Smooth muscle cell (in vitro differentiated cells): ENCODE measurements around the gene KRTAP5-6. TPM values are rescaled to one million over a fixed set of nuclear protein-coding genes. Genes with fewer than 3 reads are reported as not detected.
A peak's percentile ranks its signal among the peaks of the same experiment; 100 is the strongest.

Source experiments
- DNase-seq: peaks from one replicate; lab custom pipeline; 2025; ENCODE audit not compliant: unreplicated experiment; lab: John Stamatoyannopoulos, UW
- H2AFZ ChIP-seq: fragments of 200-600 bp; sonication (generic); 2 replicates; pipeline ENCODE4 v1.6.0; 2016; ENCODE audit warnings: antibody characterized with exemption, low read depth, mild to moderate bottlenecking
- H3F3A ChIP-seq: fragments of 200-600 bp; sonication (generic); 2 replicates; pipeline ENCODE4 v1.6.0; 2017; ENCODE audit warnings: antibody characterized with exemption, low read depth
- H3K27ac ChIP-seq: fragments of 200-600 bp; sonication (generic); 2 replicates; pipeline ENCODE4 v1.5.1; 2016; ENCODE audit warnings: low read depth, mild to moderate bottlenecking
- H3K27me3 ChIP-seq: fragments of 200-600 bp; sonication (generic); 2 replicates; pipeline ENCODE4 v1.6.1; 2016; ENCODE audit warnings: low read depth, mild to moderate bottlenecking
- H3K36me3 ChIP-seq: fragments of 200-600 bp; sonication (generic); 2 replicates; pipeline ENCODE4 v1.5.1; 2016; ENCODE audit warnings: low read depth
- H3K4me1 ChIP-seq: fragments of 200-600 bp; sonication (generic); 2 replicates; pipeline ENCODE4 v1.5.1; 2016; ENCODE audit warnings: low read depth
- H3K4me2 ChIP-seq: fragments of 200-600 bp; sonication (generic); 2 replicates; pipeline ENCODE4 v1.6.0; 2016; ENCODE audit warnings: mild to moderate bottlenecking
- H3K4me3 ChIP-seq: fragments of 200-600 bp; sonication (generic); 2 replicates; pipeline ENCODE4 v1.5.1; 2016; ENCODE audit warnings: mild to moderate bottlenecking
- H3K79me2 ChIP-seq: fragments of 200-600 bp; sonication (generic); 2 replicates; pipeline ENCODE4 v1.6.0; 2016; ENCODE audit warnings: low read depth, mild to moderate bottlenecking
- H3K9ac ChIP-seq: fragments of 200-600 bp; sonication (generic); 2 replicates; pipeline ENCODE4 v1.6.0; 2016; ENCODE audit warnings: low read depth
- H3K9me3 ChIP-seq: fragments of 200-600 bp; sonication (generic); replicated peaks from 2 replicates; pipeline ENCODE4 v1.5.1; 2016; ENCODE audit warnings: low read depth
- H4K20me1 ChIP-seq: fragments of 200-600 bp; sonication (generic); 2 replicates; pipeline ENCODE4 v1.6.0; 2016; ENCODE audit warnings: low read depth
- CTCF ChIP-seq: fragments of 200-600 bp; sonication (generic); IDR thresholded peaks from 2 replicates; pipeline ENCODE4 v1.5.1; 2017; ENCODE audit warnings: borderline replicate concordance, mild to moderate bottlenecking, antibody characterized with exemption; ENCODE audit not compliant: insufficient read depth, poor library complexity, severe bottlenecking
- WGBS: methylation state at CpG from one replicate; pipeline ENCODE4 v1.1.7; 2016; ENCODE audit warnings: low lambda C conversion rate; 5-methylcytosine and 5-hydroxymethylcytosine counted together
- polyA plus RNA-seq: library from polyadenylated mRNA; unstranded; fragments of >200 nt; fragmentation: Nextera tagmentation; extraction: Ambion mirVana; gene quantifications from 2 replicates; pipeline ENCODE4 v1.2.1, GENCODE V29; 2016
- total RNA-seq: library from RNA; depleted of rRNA; stranded (reverse); fragments of >200 nt; gene quantifications from 2 replicates; pipeline ENCODE4 v1.2.3, GENCODE V29; 2014

Gene KRTAP5-6
- total and polyA plus RNA-seq, 2 experiments from 2014 or later: not detected

DNA sequence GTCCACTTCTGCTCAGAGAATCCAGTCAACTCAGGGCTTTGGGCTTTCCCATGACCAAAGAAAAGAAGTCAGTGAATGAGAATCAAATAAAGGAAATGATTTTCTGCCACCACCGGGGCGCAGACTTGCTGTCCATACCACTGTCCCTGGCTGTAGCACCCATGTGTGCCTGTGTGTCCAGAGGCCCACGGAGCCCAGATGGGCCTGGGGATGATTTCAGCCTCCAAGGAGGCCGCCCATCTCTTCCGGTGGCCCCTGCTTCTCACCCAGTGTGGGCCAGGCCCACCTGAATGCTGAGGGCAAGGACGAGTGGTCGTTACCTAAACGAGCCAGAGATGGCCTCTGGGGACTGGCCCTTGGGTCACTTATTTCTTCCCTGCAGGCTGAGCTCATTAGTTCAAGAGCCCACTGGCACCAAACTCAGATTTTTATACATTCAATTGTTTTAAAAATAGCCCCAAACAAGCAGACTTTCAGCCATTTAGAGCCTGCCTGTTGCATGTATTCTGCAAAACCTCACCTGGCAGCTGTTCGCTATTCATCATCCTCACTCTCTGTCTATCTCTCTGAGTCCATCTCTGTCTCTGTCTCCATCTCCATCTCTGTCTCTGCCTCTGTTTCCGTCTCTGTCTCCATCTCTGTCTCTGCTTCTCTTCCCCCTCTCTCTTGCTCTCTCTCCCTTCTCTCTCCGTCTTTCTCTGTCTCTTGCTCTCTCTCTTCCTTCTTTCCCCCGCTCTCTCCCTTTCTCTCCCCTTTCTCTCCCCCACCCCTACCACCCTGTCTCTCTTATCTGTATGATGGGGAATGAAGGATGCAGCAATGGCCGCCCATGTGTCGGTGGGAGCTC, 43.2 kb upstream of the KRTAP5-6 start:
- Histone ChIP-seq H3F3A (peaks cover 7% of the 10 kb centered on the region), H3K79me2 (no peaks in the 10 kb centered on the region), H4K20me1 (no peaks in the 10 kb centered on the region), H3K4me3 (no peak overlapping the region), H3K9me3 (no peaks in the 10 kb centered on the region), H3K9ac (no peak overlapping the region), H3K36me3 (no peaks in the 10 kb centered on the region), H3K4me1 (peaks cover 10% of the 10 kb centered on the region), H3K4me2 (peak overlapping the region; percentile 62), H2AFZ (no peak overlapping the region), H3K27ac (peak overlapping the region; percentile 61), H3K27me3 (no peaks in the 10 kb centered on the region)
- no peak for TF ChIP-seq CTCF
- DNase-seq: no peak
- WGBS: 81% methylated on average over 14 of the region's 14 CpGs

DNA sequence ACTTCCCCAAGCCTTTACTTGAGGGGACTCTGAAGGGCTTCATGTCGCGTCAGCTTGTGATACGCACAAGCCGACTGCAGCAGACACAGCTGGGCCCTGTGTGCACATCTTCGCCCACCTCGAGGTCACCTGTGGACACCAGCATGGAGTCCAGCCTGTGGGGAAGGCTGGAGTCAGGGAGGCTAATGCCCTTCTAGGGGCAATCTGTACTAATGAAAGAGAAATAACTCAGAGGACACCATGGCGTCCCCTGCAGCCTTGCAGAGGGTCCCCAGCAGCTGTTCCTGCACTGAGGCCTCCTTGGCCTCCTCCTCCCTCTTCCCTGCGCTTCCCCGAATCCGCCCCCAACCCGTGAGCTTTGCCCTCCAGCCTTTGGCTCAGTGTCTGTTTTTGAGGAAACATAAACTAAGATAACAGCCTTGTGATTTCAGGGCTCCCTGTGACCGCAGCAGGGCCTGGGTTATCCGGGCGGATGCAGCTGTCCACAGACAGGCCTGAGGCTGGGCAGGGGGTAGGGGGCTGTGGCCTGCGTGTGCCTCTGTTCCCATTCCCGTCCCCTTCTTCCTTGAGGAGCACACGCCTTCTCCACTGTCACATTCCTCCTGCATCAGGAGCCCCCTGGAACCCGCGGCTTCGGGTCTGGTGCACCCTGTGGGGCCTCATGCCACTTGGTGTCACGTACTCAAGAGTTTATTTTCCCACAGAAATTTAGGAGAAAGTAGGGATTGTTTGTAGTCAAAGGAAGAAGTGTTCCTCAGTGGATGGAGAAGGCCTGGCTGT, 42.4 kb upstream of the KRTAP5-6 start:
- Histone ChIP-seq H3F3A (peaks cover 7% of the 10 kb centered on the region), H3K9ac (no peak overlapping the region), H3K36me3 (no peaks in the 10 kb centered on the region), H4K20me1 (no peaks in the 10 kb centered on the region), H3K27ac (peak overlapping the region; percentile 61), H3K4me2 (peak overlapping the region; percentile 59), H3K9me3 (no peaks in the 10 kb centered on the region), H2AFZ (no peak overlapping the region), H3K4me3 (no peak overlapping the region), H3K4me1 (peaks cover 10% of the 10 kb centered on the region), H3K27me3 (no peaks in the 10 kb centered on the region), H3K79me2 (no peaks in the 10 kb centered on the region)
- 39% methylated on average over 21 of the region's 21 CpGs for WGBS
- DNase-seq: no peak
- TF ChIP-seq CTCF: no peak

DNA sequence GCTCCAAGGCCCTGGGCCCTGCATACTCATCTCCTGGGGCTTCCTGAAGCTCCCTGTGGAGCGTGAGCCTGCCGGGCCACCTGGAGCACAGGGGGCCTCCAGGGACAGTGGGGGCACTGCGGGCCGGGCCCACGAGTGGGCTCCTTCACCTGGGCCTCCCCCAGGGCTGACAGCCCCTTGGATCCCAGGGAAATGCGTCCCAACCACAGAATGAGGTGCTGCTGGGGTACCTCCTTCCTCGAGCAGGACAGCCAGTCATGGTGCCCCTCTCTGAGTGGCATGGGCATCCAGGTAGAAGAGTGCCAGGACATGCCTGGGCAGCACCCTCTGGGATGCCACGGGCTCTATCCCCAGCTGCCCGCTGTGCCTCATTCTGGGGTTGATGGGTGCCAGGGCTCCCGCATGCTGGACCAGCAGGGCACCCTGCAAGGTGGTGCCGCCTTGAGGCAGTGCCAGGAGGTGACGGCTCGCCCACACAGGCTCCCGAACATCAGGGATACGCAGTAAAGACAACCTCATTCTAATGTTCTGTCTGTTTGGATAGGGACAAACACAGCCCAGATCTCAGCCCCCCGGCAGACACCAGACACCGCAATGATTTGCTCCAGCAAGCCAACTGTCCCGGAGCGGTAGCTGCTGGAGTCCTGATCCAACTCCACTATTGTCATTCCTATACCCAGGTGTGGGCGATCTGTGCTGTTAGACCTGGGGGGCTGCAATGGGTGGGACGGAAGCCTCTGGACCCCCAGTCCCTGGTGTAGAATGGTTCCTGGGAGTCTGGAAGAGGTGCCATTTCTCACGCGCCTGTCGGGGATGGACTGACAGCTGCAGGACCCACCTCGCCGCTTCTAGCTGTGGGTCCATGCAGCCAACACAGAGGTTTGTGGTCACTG, 41.6 kb upstream of the KRTAP5-6 start:
- Histone ChIP-seq H3K36me3 (no peaks in the 10 kb centered on the region), H3K79me2 (no peaks in the 10 kb centered on the region), H3K4me3 (no peak overlapping the region), H2AFZ (no peak overlapping the region), H3K27ac (peak overlapping the region; percentile 61), H3K4me2 (peak overlapping the region; percentile 36), H3F3A (peaks cover 7% of the 10 kb centered on the region), H3K9ac (no peak overlapping the region), H3K9me3 (no peaks in the 10 kb centered on the region), H3K27me3 (no peaks in the 10 kb centered on the region), H3K4me1 (peaks cover 10% of the 10 kb centered on the region), H4K20me1 (no peaks in the 10 kb centered on the region)
- no peak for DNase-seq
- TF ChIP-seq CTCF: no peak
- WGBS: 73% methylated on average over 26 of the region's 26 CpGs
